ENCODE data around the gene TELO2.

GRCh38 chr16:1557074-1557473 is 63.9 kb downstream of the TELO2 start:
- TF ChIP-seq CTCF (IDR thresholded peaks at IDR 0.05; ENCODE audit: low read depth, low read length): no peak
- no peak for TF ChIP-seq EZH2phosphoT487 (IDR thresholded peaks at IDR 0.05; ENCODE audit: low read depth)
